Left ventricle myocardium inferior (tissue), 1 donor: ENCODE results near the gene ATP6AP1. TPM values are rescaled to one million over a fixed set of nuclear protein-coding genes. Genes with fewer than 3 reads are reported as not detected.

Source experiments
- DNase-seq: peaks from one replicate; pipeline ENCODE4 v3.0.0-alpha.2; 2020
- H3K27ac ChIP-seq: fragments of 200-600 bp; replicated peaks from 2 replicates; pipeline ENCODE4 v1.8.0; 2021
- H3K27me3 ChIP-seq: fragments of 200-600 bp; 2 replicates; pipeline ENCODE4 v1.8.0; 2021; ENCODE audit warnings: low read depth
- H3K36me3 ChIP-seq: fragments of 200-600 bp; 2 replicates; pipeline ENCODE4 v1.8.0; 2021
- H3K4me1 ChIP-seq: fragments of 200-600 bp; 2 replicates; pipeline ENCODE4 v1.8.0; 2021
- H3K4me3 ChIP-seq: fragments of 200-600 bp; 2 replicates; pipeline ENCODE4 v1.8.0; 2021; ENCODE audit warnings: mild to moderate bottlenecking, moderate library complexity
- H3K9me3 ChIP-seq: fragments of 200-600 bp; replicated peaks from 2 replicates; pipeline ENCODE4 v1.8.0; 2021
- intact Hi-C: fragments of 100-400 bp; cut with micrococcal nuclease; formaldehyde crosslinking; loops from one replicate; pipeline ENCODE4 v1.11.0; 2022
- total RNA-seq: library from RNA; stranded (reverse); fragmentation: NEBNext Ultra II Directional; extraction: Animal tissue kit (Norgen Biotek cat#: 25700); gene quantifications from one replicate; pipeline ENCODE4 v1.2.1, GENCODE V29; 2021
- TF ChIP-seq, protein P1 (sequence below): fragments of 200-600 bp; IDR thresholded peaks from 2 replicates; pipeline ENCODE4 v1.8.0; 2021; ENCODE audit warnings: antibody characterized with exemption, mild to moderate bottlenecking, borderline replicate concordance
- donor health status: DM: no; HTN: yes; CAD: no; lungs with severe emphysema.

The ATP6AP1 gene
- total RNA-seq, 1 donor from 2014 or later, result 84.1 TPM

DNA sequence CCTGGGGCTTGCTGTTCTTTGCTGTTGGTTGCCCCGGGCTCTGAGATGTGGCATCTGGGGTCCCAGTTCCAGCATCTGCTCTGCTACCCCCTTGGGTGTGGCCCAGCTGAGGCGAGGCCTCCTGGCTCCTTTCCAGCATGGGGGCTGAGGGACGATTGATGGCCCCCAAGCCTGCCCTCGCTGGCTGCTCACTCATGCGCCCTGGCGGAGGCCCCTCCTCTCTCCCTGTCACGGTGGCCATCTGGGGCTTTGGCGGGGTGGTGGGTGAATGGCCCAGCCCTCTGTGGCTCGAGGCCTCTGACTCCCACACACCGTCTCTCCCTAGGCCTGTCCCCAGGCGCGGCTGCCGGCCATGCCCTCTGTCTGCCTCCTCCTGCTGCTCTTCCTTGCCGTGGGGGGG lies 31.4 kb downstream of the ATP6AP1 start:
- peaks cover 9% of the 10 kb centered on the region for H3K4me1 ChIP-seq
- intact Hi-C loops, result no loop called here
- TF ChIP-seq, protein P1, sequence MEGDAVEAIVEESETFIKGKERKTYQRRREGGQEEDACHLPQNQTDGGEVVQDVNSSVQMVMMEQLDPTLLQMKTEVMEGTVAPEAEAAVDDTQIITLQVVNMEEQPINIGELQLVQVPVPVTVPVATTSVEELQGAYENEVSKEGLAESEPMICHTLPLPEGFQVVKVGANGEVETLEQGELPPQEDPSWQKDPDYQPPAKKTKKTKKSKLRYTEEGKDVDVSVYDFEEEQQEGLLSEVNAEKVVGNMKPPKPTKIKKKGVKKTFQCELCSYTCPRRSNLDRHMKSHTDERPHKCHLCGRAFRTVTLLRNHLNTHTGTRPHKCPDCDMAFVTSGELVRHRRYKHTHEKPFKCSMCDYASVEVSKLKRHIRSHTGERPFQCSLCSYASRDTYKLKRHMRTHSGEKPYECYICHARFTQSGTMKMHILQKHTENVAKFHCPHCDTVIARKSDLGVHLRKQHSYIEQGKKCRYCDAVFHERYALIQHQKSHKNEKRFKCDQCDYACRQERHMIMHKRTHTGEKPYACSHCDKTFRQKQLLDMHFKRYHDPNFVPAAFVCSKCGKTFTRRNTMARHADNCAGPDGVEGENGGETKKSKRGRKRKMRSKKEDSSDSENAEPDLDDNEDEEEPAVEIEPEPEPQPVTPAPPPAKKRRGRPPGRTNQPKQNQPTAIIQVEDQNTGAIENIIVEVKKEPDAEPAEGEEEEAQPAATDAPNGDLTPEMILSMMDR, result no peak
- no peaks in the 10 kb centered on the region for H3K9me3 ChIP-seq
- no peaks in the 10 kb centered on the region for H3K27me3 ChIP-seq
- H3K36me3 ChIP-seq, result peaks cover 3% of the 10 kb centered on the region
- no peak overlapping the region for H3K27ac ChIP-seq
- DNase-seq, result no peak
- peak overlapping the region; percentile 75 for H3K4me3 ChIP-seq

DNA sequence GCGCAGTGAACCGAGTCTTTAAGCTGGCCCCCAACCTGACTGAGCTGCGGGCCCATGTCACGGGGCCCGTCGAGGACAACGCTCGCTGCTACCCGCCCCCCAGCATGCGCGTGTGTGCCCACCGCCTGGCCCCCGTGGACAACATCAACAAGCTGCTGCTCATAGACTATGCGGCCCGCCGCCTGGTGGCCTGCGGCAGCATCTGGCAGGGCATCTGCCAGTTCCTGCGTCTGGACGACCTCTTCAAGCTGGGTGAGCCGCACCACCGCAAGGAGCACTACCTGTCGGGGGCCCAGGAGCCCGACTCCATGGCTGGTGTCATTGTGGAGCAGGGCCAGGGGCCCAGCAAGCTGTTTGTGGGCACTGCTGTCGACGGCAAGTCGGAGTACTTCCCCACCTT lies 31.8 kb downstream of the ATP6AP1 start:
- H3K27ac ChIP-seq, result no peak overlapping the region
- no peak overlapping the region for H3K4me3 ChIP-seq
- no peaks in the 10 kb centered on the region for H3K27me3 ChIP-seq
- peaks cover 4% of the 10 kb centered on the region for H3K36me3 ChIP-seq
- intact Hi-C loops, result no loop called here
- no peak for DNase-seq
- peaks cover 9% of the 10 kb centered on the region for H3K4me1 ChIP-seq
- H3K9me3 ChIP-seq, result no peaks in the 10 kb centered on the region
- TF ChIP-seq, protein P1, result no peak

DNA sequence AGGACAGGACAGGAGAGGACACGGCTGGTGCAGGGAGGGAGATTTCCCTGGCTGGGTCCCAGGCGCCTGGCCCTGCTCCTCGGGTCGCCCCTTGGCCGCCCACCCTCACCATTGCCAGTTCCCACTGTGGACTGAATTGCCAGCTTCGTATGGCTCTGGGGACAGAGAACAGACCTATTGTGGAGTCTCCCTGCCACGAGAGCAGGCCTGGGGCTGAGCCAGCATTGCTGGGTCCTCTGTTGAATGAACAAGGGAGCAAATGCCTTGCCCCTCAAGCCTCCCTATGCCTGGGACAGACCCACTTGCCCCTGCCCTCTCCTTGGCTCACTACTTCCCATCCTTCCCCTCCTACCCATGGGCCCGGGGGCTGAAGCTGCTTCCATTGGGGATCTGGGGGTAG lies 33.9 kb downstream of the ATP6AP1 start:
- Histone ChIP-seq H3K36me3 (peaks cover 7% of the 10 kb centered on the region), H3K27ac (no peak overlapping the region), H3K27me3 (no peaks in the 10 kb centered on the region), H3K9me3 (no peaks in the 10 kb centered on the region), H3K4me1 (peaks cover 9% of the 10 kb centered on the region), H3K4me3 (no peak overlapping the region)
- TF ChIP-seq, protein P1, result no peak
- DNase-seq, result no peak
- intact Hi-C loops, result no loop called here

DNA sequence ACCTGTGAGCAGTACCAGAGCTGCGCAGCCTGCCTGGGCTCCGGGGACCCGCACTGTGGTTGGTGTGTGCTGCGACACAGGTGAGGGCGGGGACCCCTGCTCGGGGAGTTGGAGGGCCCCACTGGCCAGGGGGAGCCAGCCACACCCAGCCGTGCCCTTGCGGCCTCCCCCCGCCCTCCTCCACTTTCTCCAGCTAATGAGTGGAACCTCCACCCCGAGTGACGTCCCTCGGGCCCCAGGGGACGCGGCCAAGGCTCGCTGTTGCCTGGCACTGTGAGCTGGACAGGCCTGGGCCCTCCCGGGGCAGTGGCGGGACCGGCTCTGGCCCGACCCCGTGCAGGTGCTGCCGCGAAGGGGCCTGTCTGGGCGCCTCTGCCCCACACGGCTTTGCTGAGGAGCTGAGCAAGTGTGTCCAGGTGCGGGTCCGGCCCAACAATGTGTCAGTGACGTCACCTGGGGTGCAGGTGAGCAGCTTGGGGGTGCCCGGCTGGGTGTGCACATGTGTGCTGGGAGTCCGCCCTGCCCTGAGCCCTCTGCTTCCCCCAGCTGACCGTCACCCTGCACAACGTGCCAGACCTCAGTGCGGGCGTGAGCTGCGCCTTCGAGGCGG lies 35.2 kb downstream of the ATP6AP1 start:
- no peaks in the 10 kb centered on the region for H3K9me3 ChIP-seq
- TF ChIP-seq, protein P1, result no peak
- intact Hi-C loops, result no loop called here
- H3K36me3 ChIP-seq, result peaks cover 12% of the 10 kb centered on the region
- no peak overlapping the region for H3K4me3 ChIP-seq
- H3K27ac ChIP-seq, result no peak overlapping the region
- no peak for DNase-seq
- H3K27me3 ChIP-seq, result no peaks in the 10 kb centered on the region
- peaks cover 9% of the 10 kb centered on the region for H3K4me1 ChIP-seq

DNA sequence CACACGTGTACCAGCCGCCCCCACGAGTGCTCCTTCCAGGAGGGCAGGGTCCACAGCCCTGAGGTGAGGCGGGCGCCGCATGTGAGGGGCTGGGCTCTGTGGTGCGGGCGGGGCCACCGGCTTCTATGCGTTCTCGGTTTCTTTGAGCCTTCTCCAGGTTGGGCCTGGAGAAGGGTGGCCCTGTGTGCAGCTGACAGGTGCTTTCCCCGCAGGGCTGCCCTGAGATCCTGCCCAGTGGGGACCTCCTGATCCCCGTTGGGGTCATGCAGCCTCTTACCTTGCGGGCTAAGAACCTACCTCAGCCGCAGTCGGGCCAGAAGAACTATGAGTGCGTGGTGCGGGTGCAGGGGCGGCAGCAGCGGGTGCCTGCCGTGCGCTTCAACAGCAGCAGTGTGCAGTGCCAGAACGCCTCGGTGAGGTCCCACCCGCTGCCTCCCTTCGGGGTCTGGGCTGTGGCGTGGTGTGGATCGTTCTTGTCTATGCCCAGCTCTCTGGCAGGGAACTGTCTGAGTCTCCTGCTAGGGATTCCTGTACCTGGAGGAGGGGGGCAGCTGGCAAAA lies 36.4 kb downstream of the ATP6AP1 start:
- no peak overlapping the region for H3K4me3 ChIP-seq
- H3K9me3 ChIP-seq, result no peaks in the 10 kb centered on the region
- DNase-seq, result no peak
- intact Hi-C loops, result no loop called here
- H3K27me3 ChIP-seq, result no peaks in the 10 kb centered on the region
- H3K36me3 ChIP-seq, result peaks cover 20% of the 10 kb centered on the region
- TF ChIP-seq, protein P1, result no peak
- H3K27ac ChIP-seq, result no peak overlapping the region
- peaks cover 1% of the 10 kb centered on the region for H3K4me1 ChIP-seq
